Endothelial cell of umbilical vein (primary cell): ENCODE measurements around the gene UVSSA. TPM values are rescaled to one million over a fixed set of nuclear protein-coding genes. Genes with fewer than 3 reads are reported as not detected.

Experiments used
- BruUV-seq: library from RNA; stranded (reverse); fragments of 400-500 nt; replicated peaks from 2 replicates; lab custom pipeline; 2021; lab: Mats Ljungman, UMichigan
- CTCF ChIA-PET: fragments of 300-600, 350-600 bp; sonication (Branson Sonifier 250); formaldehyde crosslinking; loops from one replicate; lab custom pipeline; 2021; ENCODE audit warnings: antibody characterized with exemption, inconsistent platforms; lab: Charles Lee
- POLR2A ChIA-PET: fragments of 300-600, 350-600 bp; sonication (Branson Sonifier 250); formaldehyde crosslinking; loops from one replicate; lab custom pipeline; 2021; ENCODE audit warnings: antibody characterized with exemption, inconsistent platforms; lab: Charles Lee
- DNase-seq: peaks from one replicate; pipeline ENCODE4 v3.0.0-alpha.2; 2011; ENCODE audit warnings: low read depth, low spot score
- FAIRE-seq: peaks from 2 replicates; lab custom pipeline; 2011; peaks lifted over from hg19 to GRCh38; lab: Jason Lieb, UNC
- H2AFZ ChIP-seq: 2 replicates; pipeline ENCODE4 v1.6.0; 2012; ENCODE audit warnings: low read depth, low read length, control low read depth, inconsistent platforms
- H3K27ac ChIP-seq: 2 replicates; pipeline ENCODE4 v1.5.1; 2011; ENCODE audit warnings: low read depth, mild to moderate bottlenecking, control low read depth, low read length, moderate library complexity; ENCODE audit not compliant: insufficient read depth
- H3K27me3 ChIP-seq, 2 experiments: 2 replicates each; pipeline versions ENCODE4 v1.6.0 to v1.6.1; 2011; ENCODE audit warnings: low read length in 2 of 2, mixed read lengths in 1 of 2; ENCODE audit not compliant: control insufficient read depth in 2 of 2, insufficient read depth in 2 of 2
- H3K36me3 ChIP-seq, 2 experiments: 2 replicates in 1 of 2; 3 replicates in 1 of 2; pipeline ENCODE4 v1.5.1; 2011; ENCODE audit warnings: low read length in 2 of 2, mild to moderate bottlenecking in 1 of 2, moderate library complexity in 1 of 2; ENCODE audit not compliant: control insufficient read depth in 2 of 2, insufficient read depth in 2 of 2; ENCODE audit errors: extremely low read depth in 1 of 2
- H3K4me1 ChIP-seq: 3 replicates; pipeline ENCODE4 v1.5.1; 2011; ENCODE audit warnings: mild to moderate bottlenecking, low read length; ENCODE audit not compliant: control insufficient read depth, insufficient read depth; ENCODE audit errors: extremely low read depth
- H3K4me2 ChIP-seq: 2 replicates; pipeline ENCODE4 v1.6.1; 2011; ENCODE audit warnings: low read length, control low read depth, mixed read lengths; ENCODE audit not compliant: insufficient read depth
- H3K4me3 ChIP-seq, 3 experiments: fragments of 200-600 bp in 1 of 3; sonication (generic), shearing (Covaris generic) in 1 of 3; replicated peaks in 1 of 3; 2 replicates each; pipeline ENCODE4 v1.5.1; 2011 to 2016; ENCODE audit warnings: control low read depth in 3 of 3, low read length in 3 of 3, mild to moderate bottlenecking in 2 of 3, inconsistent platforms in 1 of 3, low read depth in 1 of 3, moderate library complexity in 1 of 3; ENCODE audit not compliant: insufficient read depth in 1 of 3
- H3K79me2 ChIP-seq: 2 replicates; pipeline ENCODE4 v1.6.0; 2012; ENCODE audit warnings: low read length, inconsistent platforms; ENCODE audit not compliant: control insufficient read depth, insufficient read depth
- H3K9ac ChIP-seq: replicated peaks from 2 replicates; pipeline ENCODE3; 2011; ENCODE audit warnings: low read length, control low read depth; ENCODE audit not compliant: insufficient read depth; ENCODE audit errors: extremely low read depth
- H3K9me1 ChIP-seq: replicated peaks from 3 replicates; pipeline ENCODE4 v1.6.0; 2011; ENCODE audit warnings: mild to moderate bottlenecking, low read length; ENCODE audit not compliant: control insufficient read depth, insufficient read depth; ENCODE audit errors: extremely low read depth
- H3K9me3 ChIP-seq: replicated peaks from 2 replicates; pipeline ENCODE4 v1.5.1; 2012; ENCODE audit warnings: low read length, inconsistent platforms; ENCODE audit not compliant: control insufficient read depth, insufficient read depth
- H4K20me1 ChIP-seq: replicated peaks from 2 replicates; pipeline ENCODE3; 2011; ENCODE audit warnings: mild to moderate bottlenecking, low read length; ENCODE audit not compliant: control insufficient read depth, insufficient read depth; ENCODE audit errors: extremely low read depth
- CTCF ChIP-seq, 2 donors: IDR thresholded peaks; 1 replicate in 1 of 2; 2 replicates in 1 of 2; pipeline ENCODE4 v1.5.1; 2011; ENCODE audit warnings: low read length in 2 of 2, mild to moderate bottlenecking in 2 of 2, moderate library complexity in 2 of 2, control low read depth in 1 of 2, inconsistent platforms in 1 of 2, low read depth in 1 of 2; ENCODE audit not compliant: insufficient read depth in 1 of 2; ENCODE audit errors: extremely low read depth in 1 of 2
- EZH2 ChIP-seq: IDR thresholded peaks from 2 replicates; pipeline ENCODE4 v1.6.1; 2012; ENCODE audit warnings: borderline replicate concordance, low read depth, mild to moderate bottlenecking, moderate library complexity, low read length, inconsistent platforms; ENCODE audit not compliant: severe bottlenecking
- FOS ChIP-seq: IDR thresholded peaks from 2 replicates; pipeline ENCODE4 v1.6.1; 2011; ENCODE audit warnings: mild to moderate bottlenecking, low read length, moderate library complexity, borderline replicate concordance; ENCODE audit not compliant: insufficient read depth
- GATA2 ChIP-seq: IDR thresholded peaks from 2 replicates; pipeline ENCODE4 v1.7.0; 2011; ENCODE audit warnings: low read depth, mild to moderate bottlenecking, moderate library complexity, mixed read lengths, low read length; ENCODE audit not compliant: insufficient read length, insufficient read depth
- JUN ChIP-seq: IDR thresholded peaks from 2 replicates; pipeline ENCODE4 v1.6.1; 2011; ENCODE audit warnings: borderline replicate concordance, low read depth; ENCODE audit not compliant: insufficient read length, insufficient read depth
- MAX ChIP-seq: IDR thresholded peaks from 2 replicates; pipeline ENCODE4 v1.6.1; 2011; ENCODE audit not compliant: insufficient read depth, insufficient read length
- MYC ChIP-seq: IDR thresholded peaks from one replicate; pipeline ENCODE4 v1.6.1; 2011; ENCODE audit warnings: mild to moderate bottlenecking, low read depth, low read length
- POLR2A ChIP-seq: IDR thresholded peaks from 2 replicates; pipeline ENCODE4 v1.6.1; 2012; ENCODE audit warnings: low read depth, mild to moderate bottlenecking, control low read depth, low read length
- POLR2AphosphoS5 ChIP-seq: IDR thresholded peaks from 2 replicates; pipeline ENCODE4 v1.6.1; 2012; ENCODE audit warnings: low read depth, mild to moderate bottlenecking, control low read depth, low read length, moderate library complexity; ENCODE audit not compliant: insufficient read depth
- dilution Hi-C: fragments of 300-500 bp; cut with MboI; formaldehyde crosslinking; loops from one replicate; pipeline ENCODE4 v1.15.0; 2019; ENCODE audit warnings: low sequenced_read_pairs; ENCODE audit not compliant: extremely low pct_ligation_motif_present
- intact Hi-C: fragments of 100-400 bp; cut with micrococcal nuclease; formaldehyde crosslinking; loops from one replicate; pipeline ENCODE4 v1.10.0; 2022
- polyA plus RNA-seq, 4 experiments: library from polyadenylated mRNA; depleted of rRNA in 3 of 4; stranded (reverse) in 3 of 4; unstranded in 1 of 4; fragments of >200 nt; gene quantifications; 2 replicates each; pipeline versions ENCODE4 v1.2.1 to v1.2.3, GENCODE V29; 2011 to 2012; ENCODE audit warnings: missing spikeins in 1 of 4
- total RNA-seq: library from RNA; stranded (reverse); gene quantifications from 2 replicates; pipeline ENCODE4 v1.2.3, GENCODE V29; 2021

Gene UVSSA
- total and polyA plus RNA-seq, 2 donors (not counting 3 experiments of a cell fraction or from before 2014, with no cell fraction given): 7.1 to 14.9 TPM

GRCh38 chr4:1331591-1332353, 15.2 kb upstream of the UVSSA start:
- no peak for TF ChIP-seq MAX
- no peak for TF ChIP-seq MYC
- TF ChIP-seq JUN: no peak
- TF ChIP-seq CTCF (IDR thresholded peaks at IDR 0.05; ENCODE audit: extremely low read depth in 1 of 2, insufficient read depth in 1 of 2, low read depth in 1 of 2, low read length in 2 of 2): no peak
- TF ChIP-seq POLR2AphosphoS5: no peak
- TF ChIP-seq POLR2A: no peak
- no peak for TF ChIP-seq FOS
- TF ChIP-seq GATA2: no peak
- TF ChIP-seq EZH2: no peak
- ChIA-PET POLR2A (interaction anchor here (1.0 kb wide), 1 partner anchor 37 kb away, joined by 3 read pairs; no protein-coding TSS in a partner anchor), CTCF (no interaction called here)
- no TSS peak for BruUV-seq
- H3K4me2 ChIP-seq: no peak overlapping the region
- H3K4me3 ChIP-seq: no peak overlapping the region
- H3K9me1 ChIP-seq: no peaks in the 10 kb centered on the region
- no peaks in the 10 kb centered on the region for H4K20me1 ChIP-seq
- dilution Hi-C loops: no loop called here
- no peak overlapping the region for H3K9ac ChIP-seq
- intact Hi-C loops: no loop called here
- peaks cover 3% of the 10 kb centered on the region for H3K79me2 ChIP-seq
- no peaks in the 10 kb centered on the region for H3K4me1 ChIP-seq
- H3K27me3 ChIP-seq: no peaks in the 10 kb centered on the region
- H3K27ac ChIP-seq: no peak overlapping the region
- no peaks in the 10 kb centered on the region for H3K9me3 ChIP-seq
- FAIRE-seq: no peak
- DNase-seq: no peak
- H2AFZ ChIP-seq: no peak overlapping the region
- peaks cover 2 to 42% of the 10 kb centered on the region in 2 experiments for H3K36me3 ChIP-seq
